Stimulated activated CD8-positive, alpha-beta memory T cell treated with anti-CD3 and anti-CD28 coated beads, Interleukin-15, amount 100 ng/mL, for 4 hours (primary cell): ENCODE results near the gene SEC63.
"Not testable (repeated sequence)": the region's sequence is repeated elsewhere in the genome, so short reads cannot be mapped to it uniquely, and the experiment has no call there.

Source experiments
- DNase-seq, 2 donors: peaks; one replicate each; pipeline ENCODE4 v3.0.0-alpha.2; 2020; ENCODE audit warnings: low read depth in 2 of 2

SEC63 gene

DNA sequence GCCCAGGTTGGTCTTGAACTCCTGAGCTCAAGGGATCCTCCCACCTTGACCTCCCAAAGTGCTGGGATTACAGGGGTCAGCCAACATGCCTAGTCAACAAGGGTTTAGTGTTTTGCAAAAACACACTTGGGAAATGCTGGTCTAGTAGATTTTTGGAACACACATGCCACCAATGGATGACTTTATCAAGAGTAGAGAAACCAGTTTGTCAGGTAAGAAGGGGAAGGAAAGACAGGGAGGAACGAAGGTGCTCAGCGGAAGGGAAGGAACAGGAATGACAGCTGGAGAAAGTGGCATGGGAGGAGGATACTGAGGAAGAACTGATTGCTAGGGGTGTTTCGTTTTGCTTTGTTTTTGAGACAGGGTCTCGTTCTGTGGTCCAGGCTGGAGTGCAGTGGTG is 15.6 kb upstream of the SEC63 start:
- no peak for DNase-seq

DNA sequence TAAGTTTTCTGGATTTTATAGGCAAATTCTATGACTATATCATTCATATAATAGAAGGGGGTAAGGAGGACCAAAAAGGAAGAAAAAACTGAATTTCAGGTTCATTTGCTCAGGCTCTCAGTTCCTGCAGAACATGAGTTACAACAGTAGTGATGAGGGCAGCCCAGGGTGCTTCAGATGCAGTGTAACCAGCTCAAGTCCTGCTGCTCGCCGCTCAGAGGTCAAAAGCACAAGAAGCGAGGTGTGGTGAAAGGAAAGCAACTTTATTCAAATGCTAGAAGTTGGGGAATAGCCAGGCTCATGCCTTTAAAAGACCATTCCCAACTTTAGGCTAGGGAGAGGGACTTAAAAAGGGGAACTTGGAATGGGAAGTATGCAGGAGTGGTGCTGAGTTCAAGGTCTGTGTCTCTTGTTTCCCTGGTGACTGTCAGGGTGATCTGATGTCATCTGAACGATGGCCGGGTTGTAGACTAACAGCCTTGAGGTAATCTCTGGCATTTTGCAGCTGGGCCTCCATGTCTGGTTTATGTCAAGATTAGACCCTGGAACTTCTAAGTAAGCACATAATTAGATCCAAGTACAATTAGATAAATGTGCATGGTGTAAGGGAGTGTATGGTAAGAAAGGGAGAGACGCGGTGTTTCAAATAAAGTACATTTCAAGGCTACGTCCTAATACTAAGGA is 14.5 kb upstream of the SEC63 start:
- no peak for DNase-seq

DNA sequence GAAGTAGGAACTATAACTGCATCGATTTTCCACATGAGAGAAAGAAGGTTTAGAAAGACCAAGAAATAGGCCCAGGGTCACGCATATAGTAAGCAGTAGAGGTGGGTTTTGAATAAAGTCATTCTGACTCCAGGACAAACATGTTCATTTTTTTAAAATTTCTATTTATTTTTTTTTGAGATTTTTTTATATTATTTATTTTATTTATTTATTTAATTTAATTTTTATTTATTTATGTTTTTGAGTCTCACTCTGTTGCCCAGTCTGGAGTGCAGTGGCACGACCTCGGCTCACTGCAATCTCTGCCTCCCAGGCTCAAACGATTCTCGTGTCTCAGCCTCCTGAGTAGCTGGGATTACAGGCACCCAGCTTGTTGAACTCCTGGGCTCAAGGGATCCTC is 13.2 kb upstream of the SEC63 start:
- no peak for DNase-seq

DNA sequence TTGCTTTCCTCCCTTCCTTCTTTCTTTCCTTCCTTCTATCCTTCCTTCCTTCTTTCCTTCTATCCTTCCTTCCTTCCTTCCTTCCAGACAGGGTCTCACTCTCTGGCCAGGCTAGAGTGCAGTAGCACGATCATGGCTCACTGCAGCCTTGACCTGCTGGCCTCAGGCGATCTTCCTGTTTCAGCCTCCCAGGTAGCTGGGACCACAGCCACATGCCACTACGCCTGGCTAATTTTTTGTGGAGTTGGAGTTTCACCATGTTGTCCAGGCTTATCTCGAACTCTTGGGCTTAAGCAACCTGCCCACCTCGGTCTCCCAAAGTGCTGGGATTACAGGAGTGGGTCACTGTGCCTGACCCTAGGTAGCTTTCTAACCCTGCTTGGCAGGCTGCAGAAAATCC is 12.2 kb upstream of the SEC63 start:
- no peak for DNase-seq

DNA sequence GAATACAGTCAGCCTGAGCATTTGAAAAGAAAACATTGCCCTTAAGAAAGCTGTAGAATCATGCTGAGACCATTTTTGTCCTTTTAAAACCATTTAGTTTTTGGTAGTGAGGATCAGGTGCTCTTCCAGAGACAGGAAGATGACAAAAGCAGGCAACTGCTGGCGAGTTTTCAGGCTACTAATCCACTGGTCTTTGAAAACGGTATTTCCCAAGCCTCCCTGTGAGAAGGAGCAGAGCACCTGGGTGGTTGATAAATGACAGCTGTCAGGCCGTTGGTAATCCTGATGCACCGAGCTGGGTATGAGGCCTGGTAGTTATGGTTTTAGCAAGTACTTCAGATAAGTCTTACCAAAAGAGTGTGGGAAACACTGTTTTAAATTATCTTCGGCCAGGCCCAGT is 10.1 kb upstream of the SEC63 start:
- no peak for DNase-seq

DNA sequence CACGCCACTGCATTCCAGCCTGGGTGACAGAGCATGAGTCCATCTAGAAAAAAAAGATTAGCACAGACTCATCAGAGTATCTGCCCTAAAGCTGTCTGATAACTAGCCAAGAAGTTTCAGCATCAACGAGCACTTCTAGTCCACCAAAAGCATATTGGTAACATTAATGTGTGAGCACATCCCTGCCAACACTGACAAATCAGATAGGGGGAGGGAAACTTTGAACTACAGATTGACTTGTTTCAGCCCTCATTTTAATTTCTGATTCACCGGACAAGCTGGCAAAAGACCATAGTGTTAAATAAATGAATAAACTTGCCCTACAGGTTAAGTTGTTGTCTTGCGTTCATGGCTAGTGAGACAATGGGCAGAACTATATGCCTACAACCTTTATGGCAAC is 7.7 kb upstream of the SEC63 start:
- no peak for DNase-seq

DNA sequence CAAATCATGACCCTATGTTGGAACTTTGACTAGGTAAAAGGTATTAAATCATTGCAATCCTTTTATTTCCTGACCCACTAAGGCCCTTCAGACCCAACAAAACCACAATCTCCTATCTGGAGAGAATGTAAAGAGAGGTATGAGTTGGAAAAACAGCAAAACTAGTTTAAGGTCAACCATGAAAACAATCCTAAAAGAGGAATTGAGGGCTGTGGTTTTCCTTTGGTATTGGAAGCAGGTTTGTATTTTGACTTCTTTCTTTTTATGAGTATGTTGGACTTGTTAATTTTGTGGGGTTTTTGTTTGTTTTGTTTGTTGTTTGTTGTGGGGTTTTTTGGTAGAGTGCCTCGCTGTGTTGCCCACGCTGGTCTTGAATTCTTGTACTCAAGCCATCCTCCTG is 4.7 kb upstream of the SEC63 start:
- DNase-seq = no peak

DNA sequence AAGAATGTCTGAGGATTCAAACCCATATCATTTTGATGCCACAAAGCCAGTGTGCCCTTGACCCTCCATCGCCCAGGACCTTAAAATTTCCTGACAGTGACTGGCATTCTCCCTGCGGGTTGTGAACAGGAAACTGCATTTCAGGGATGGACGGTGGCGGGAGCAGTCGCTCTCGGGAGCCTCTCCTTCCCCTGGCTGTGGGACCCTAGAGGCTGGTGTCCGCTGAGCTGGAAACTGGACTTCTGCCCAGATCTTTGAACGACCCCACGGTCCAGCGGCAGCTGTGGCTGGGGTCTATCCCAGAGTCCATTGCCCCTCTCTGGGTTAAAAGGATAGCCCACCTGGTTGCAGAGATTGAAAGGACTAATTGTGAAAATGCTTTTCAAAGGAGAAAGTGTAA is 1.4 kb upstream of the SEC63 start:
- no peak for DNase-seq

DNA sequence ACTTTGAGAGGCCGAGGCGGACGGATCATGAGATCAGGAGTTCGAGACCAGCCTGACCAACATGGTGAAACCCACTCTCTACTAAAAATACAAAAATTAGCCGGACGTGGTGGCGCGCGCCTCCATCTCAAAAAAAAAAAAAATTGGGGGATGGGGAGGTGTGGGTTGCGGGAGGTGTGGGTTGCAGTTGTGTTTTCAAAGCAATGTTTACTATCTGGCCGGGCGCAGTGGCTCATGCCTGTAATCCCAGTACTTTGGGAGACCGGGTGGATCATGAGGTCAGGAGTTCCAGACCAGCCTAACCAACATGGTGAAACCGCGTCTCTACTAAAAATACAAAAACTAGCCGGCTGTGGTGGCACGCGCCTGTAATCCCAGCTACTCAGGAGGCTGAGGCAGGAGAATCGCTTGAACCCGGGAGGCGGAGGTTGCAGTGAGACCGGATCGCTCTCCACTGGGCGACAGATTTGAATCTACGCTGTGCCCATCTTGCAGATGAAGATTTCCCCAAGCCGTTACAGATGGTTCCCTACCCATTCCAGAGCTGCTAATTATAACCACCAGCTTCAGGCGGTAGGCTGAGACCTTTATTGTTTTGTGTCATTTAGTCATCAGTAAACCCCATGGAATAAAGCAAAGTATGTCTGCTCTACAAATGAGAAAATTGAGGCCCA is 818 bp upstream of the SEC63 start:
- DNase-seq = not testable (repeated sequence)

DNA sequence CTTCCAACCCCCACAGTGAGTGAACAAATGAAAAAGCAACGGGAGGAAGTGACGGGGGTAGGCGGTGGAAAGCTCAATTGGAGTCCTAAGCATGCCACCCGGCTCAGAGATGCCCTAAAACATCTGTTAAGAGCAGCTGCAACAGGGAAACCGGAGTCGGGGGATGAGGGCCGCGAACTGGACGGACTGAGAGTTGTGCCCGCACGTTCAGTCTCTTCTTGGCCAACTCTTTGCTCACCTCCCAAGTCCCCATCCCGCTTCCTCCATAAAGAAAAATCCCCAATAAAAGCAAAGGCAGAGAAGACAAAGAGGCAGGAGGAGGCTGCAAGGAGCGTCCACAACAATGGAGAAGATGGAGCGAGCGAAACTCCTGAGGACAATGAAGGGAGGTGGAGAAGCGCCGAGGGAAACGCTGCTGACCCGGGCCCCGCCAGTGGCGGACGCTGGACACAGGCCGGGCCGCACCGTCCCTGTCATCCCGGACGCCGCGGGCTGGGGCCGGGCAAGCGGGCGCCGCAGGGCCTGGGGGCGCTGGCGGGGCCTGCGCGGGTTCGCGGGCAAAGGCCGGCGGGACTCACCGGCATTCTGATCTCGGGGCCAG is 600 bp downstream of the SEC63 start:
- DNase-seq = peak in 1 of 2 donors; percentile 25

DNA sequence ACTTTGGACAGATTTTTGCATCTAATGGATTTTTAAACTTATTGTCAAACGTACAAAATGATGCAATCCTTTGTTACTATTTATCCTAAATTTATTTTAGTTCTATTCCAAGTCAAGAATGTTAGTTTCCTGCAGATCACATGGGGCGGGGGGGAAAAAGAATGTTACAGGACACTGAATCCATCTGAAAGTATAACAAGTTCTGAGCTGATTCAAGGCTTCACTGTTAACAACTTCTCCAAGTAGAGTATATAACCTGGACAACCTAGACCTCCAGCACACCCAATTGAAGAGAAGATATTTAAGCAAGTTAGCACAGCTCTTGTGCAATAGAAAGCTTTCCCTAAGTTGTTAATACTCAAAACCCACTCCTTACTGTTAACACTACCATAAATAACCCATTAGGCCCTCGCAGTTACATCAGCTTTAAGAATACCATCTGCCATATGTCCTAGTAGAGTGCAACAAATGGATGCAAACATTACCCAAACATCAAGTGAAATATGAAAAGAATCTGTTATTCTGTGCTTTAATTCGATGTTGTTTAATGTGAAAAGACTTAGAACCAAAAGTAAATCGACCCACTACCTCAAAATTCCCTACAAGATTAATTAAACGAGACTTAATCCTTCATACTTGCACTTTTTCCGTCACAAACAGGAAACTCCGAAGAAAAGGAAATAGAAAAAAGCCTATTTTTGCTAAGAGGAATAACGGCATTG is 1.3 kb downstream of the SEC63 start:
- no peak for DNase-seq

DNA sequence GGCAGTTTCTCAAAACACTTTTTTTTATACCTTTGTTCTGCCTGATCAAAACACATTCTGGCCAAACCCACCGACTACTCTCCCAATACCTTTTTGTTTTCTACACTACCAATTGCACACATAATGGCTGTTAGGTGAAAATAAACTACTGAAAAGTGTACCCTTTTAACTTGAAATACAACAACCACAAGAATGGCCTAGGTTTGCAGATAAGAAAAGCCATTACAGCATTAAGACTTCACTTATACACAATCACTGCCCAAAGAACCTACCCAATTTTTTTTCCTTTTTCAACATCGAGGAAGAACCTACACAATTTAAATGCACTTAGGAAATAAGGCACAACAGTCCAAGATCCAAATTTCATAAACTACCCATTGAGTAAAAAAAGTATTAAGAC is 1.8 kb downstream of the SEC63 start:
- no peak for DNase-seq

DNA sequence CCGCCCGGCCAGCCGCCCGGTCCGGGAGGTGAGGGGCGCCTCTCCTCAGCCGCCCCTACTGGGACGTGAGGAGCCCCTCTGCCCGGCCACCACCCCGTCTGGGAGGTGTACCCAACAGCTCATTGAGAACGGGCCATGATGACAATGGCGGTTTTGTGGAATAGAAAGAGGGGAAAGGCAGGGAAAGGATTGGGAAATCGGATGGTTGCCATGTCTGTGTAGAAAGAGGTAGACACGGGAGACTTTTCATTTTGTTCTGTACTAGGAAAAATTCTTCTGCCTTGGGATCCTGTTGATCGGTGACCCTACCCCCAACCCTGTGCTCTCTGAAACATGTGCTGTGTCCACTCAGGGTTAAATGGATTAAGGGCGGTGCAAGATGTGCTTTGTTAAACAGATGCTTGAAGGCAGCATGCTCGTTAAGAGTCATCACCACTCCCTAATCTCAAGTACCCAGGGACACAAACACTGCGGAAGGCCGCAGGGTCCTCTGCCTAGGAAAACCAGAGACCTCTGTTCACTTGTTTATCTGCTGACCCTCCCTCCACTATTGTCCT is 4.1 kb downstream of the SEC63 start:
- DNase-seq = not testable (repeated sequence)

DNA sequence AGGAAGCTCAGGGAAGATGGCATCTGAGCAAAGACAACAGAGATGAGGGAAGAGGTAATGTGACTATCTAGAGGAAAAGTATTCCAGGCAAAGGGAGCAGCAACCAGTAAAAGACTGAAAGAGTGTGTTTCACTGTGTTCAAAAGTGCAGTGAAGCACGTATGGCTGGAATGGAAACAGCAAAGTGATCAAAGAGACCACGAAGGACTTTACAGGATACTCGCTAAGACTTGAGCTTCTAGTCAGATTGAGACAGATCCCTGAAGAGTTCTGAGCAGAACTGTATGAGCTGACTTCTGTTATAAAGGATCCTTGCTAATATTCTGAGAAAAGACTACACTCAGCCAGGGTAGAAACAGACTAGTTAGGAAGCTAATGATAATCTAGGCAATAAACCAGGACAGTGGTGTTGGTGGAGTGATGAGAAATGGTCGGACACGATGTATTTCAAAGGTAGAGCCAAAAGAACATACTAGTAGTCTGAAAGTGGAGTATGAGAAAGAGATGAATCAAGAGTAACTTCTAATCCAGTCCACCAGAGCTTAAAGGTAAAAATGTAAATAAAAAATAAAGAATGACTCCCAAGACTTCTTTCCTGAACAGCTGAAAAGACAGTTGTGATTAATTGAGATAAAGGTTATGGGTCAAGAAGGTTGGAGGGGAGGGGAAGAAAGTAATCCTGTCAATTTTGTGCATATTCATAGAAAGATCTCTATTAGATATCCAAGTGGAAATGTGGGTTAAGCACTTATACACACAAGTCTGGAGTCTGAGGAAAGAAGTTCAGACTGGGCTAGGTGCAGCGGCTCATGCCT is 14.2 kb downstream of the SEC63 start:
- no peak for DNase-seq

DNA sequence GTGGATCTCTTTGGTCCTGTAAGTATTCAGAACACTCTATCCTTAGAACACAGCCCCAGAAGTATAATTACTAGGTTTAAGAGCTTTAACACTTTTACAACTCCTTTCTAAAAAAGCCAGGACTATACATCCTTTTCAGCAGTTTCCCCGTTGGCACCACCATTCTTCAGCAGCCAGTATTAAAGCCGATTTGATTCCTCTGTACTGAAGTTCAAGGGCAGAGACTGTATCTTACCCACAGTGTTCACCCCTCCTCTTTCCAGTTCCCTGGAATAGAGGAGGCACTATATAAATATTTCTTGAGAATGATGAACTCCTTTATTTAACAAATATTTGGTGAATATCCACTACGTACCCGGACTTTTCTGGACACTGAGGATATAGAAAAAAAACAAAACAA is 15.9 kb downstream of the SEC63 start:
- DNase-seq = no peak

DNA sequence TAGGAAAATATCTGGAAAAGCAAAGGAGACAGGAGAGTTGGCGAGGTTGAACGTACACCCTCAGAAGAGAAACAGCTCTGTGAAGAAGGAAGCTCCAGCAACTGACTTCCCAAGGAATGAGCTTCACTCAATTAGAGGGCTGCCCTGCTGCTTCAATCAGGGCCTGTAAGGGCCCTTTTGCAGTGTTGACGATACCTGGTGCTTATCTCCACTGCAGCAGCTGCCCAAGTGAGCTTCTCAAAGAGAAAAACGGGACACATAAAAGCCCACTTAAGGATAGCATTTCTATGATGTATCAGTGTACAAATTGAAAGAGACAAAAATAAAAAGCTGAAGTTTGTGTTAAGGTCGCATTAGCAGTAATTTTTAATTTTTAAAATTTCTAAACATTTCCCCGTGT is 16.4 kb downstream of the SEC63 start:
- DNase-seq = no peak

DNA sequence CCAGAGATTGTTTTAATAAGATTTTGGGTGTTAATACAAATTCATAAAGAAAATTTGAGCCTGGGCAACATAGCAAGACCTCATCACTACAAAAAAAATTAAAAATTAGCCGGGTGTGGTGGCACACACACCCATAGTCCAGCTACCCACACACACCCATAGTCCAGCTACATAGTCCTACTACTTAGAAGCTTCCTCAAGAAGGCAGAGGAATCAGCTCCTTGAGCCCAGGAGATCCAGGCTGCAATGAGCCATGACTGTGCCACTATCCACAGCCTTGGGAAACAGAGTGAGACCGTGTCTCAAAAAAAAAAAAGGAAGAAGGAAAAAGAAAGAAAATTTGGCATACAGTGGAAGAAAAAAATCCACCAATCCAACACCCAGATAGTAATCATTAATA is 16.8 kb downstream of the SEC63 start:
- no peak for DNase-seq

DNA sequence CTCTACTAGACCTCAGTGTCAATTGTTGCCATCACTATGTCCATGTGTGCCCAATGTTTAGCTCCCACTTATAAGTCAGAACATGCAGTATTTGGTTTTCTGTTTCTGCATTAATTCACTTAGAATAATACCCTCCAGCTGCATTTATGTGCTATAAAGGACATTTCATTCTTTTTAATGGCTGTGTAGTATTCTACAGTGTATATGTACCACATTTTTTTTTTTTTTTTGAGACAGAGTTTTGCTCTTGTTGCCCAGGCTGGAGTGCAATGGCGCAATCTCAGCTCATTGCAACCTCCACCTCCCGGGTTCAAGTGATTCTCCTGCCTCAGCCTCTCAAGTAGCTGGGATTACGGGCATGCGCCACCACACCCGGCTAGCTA is 21.1 kb downstream of the SEC63 start:
- DNase-seq = not testable (repeated sequence)

DNA sequence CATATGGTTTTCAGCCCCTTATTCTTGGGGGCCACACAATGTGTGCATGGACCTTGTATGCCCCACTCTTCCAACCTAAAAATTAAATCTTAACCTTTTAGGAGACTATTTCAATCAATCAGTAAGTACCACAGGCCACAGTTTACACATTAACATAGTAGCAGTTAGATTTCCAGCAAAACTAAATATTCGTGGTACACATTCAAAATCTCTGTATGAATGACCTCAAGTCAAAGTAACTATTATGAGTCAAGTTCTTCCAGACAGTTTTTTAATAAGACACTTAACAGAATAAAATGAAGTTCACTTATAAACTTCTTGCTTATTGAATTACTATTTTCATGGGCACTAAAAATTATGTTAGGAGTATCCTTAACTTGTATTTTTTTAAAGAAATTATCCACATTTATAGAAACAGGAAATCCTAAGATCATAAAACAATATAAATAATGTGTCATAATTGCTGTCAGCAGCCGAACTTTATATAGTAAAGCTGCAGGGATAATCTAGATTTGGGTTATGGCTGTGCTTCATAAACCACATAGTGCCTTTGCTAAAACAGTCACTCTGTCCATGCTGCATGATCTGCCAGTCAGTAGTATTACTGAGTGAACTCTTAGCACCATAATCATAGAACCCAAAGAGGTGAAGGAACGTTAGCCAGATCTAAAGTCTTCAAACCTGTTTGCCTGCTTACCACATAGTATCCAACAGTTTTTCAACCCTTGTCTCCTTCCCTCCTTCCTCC is 21.7 kb downstream of the SEC63 start:
- no peak for DNase-seq

DNA sequence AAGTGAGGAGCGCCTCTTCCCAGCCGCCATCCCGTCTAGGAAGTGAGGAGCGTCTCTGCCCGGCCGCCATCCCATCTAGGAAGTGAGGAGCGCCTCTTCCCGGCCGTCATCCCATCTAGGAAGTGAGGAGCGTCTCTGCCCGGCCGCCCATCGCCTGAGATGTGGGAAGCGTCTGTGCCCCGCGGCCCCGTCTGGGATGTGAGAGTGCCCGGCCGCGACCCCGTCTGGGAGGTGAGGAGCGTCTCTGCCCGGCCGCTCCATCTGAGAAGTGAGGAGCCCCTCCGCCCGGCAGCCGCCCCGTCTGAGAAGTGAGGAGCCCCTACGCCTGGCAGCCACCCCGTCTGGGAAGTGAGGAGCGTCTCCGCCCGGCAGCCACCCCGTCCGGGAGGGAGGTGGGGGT is 23.8 kb downstream of the SEC63 start:
- not testable (repeated sequence) for DNase-seq

DNA sequence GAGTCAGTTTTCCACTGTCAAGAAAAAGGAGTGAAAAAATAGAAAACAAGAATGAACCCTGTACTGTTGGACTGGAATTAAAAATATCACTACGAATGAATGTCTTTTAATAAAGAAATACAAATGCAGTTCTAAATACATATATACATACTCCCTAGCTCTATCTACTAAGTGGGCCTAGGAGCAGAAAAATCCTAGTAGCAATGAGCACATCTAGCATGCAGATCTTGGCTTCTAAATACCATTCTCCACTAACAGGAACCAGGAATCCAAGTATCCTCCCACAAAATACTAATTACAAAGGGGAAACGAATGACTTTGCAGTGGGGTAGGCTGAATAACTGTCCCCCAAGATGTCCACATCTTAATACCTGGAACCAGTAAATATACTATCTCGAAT is 25.4 kb downstream of the SEC63 start:
- no peak for DNase-seq
